Activated T-cell treated with anti-CD3 and anti-CD28 coated beads, Interleukin-2, amount 50 U/mL, for 4 hours (primary cell): ENCODE measurements around the gene ESPN. TPM values are rescaled to one million over a fixed set of nuclear protein-coding genes. Genes with fewer than 3 reads are reported as not detected.

ENCODE experiments used
- ATAC-seq, 2 donors: fragments of 200-7000 bp; cut with Tn5 transposase; one replicate each; pipeline ENCODE4 v1.10.0; 2021
- DNase-seq: peaks from one replicate; pipeline ENCODE4 v3.0.0-alpha.2; 2020
- H3K27me3 Mint-ChIP-seq: one replicate; pipeline ENCODE4 v1.8.0; 2021; ENCODE audit warnings: low read depth, mixed read lengths
- H3K36me3 Mint-ChIP-seq: one replicate; pipeline ENCODE4 v1.8.0; 2022; ENCODE audit warnings: mixed read lengths; ENCODE audit not compliant: insufficient read depth
- H3K4me1 Mint-ChIP-seq: one replicate; pipeline ENCODE4 v1.8.0; 2021; ENCODE audit warnings: low read depth, mixed read lengths
- H3K4me3 Mint-ChIP-seq: one replicate; pipeline ENCODE4 v1.8.0; 2021; ENCODE audit warnings: mild to moderate bottlenecking, moderate library complexity, mixed read lengths
- H3K9me3 Mint-ChIP-seq: one replicate; pipeline ENCODE4 v1.8.0; 2021; ENCODE audit warnings: mixed read lengths
- total RNA-seq, 3 donors: library from RNA; stranded (reverse); gene quantifications; one replicate each; pipeline ENCODE4 v1.2.1, GENCODE V29; 2021

Gene ESPN
- total RNA-seq, 3 donors from 2014 or later = 0.42 to 0.76 (median 0.60) TPM

- peaks cover 10% of the 10 kb centered on the region for H3K27me3 Mint-ChIP-seq
- no peaks in the 10 kb centered on the region for H3K9me3 Mint-ChIP-seq
- ATAC-seq (no peak), DNase-seq (no peak)
- H3K4me3 Mint-ChIP-seq = no peak overlapping the region
- peaks cover 11% of the 10 kb centered on the region for H3K4me1 Mint-ChIP-seq
- H3K36me3 Mint-ChIP-seq = no peaks in the 10 kb centered on the region
These were observed 76.8 kb downstream of the ESPN start for GRCh38 chr1:6501279-6501813.

- H3K4me3 Mint-ChIP-seq = no peak overlapping the region
- H3K36me3 Mint-ChIP-seq = no peaks in the 10 kb centered on the region
- peaks cover 8% of the 10 kb centered on the region for H3K4me1 Mint-ChIP-seq
- H3K27me3 Mint-ChIP-seq = peaks cover 16% of the 10 kb centered on the region
- no peaks in the 10 kb centered on the region for H3K9me3 Mint-ChIP-seq
- no peak for ATAC-seq
- no peak for DNase-seq
These were observed 77.7 kb downstream of the ESPN start for GRCh38 chr1:6502000-6502891.

- H3K27me3 Mint-ChIP-seq = peaks cover 14% of the 10 kb centered on the region
- H3K4me1 Mint-ChIP-seq = no peaks in the 10 kb centered on the region
- no peak for DNase-seq
- H3K9me3 Mint-ChIP-seq = no peaks in the 10 kb centered on the region
- no peak overlapping the region for H3K4me3 Mint-ChIP-seq
- ATAC-seq = no peak
- no peaks in the 10 kb centered on the region for H3K36me3 Mint-ChIP-seq
These were observed 79.5 kb downstream of the ESPN start for GRCh38 chr1:6503884-6504602.

GRCh38 chr1:6504887-6505286 lies 80.3 kb downstream of the ESPN start:
- ATAC-seq (no peak), DNase-seq (no peak)
- Mint-ChIP-seq H3K9me3 (no peaks in the 10 kb centered on the region), H3K4me1 (no peaks in the 10 kb centered on the region), H3K36me3 (no peaks in the 10 kb centered on the region), H3K4me3 (no peak overlapping the region), H3K27me3 (peaks cover 13% of the 10 kb centered on the region)

- ATAC-seq (no peak), DNase-seq (no peak)
- no peak overlapping the region for H3K4me3 Mint-ChIP-seq
- peaks cover 13% of the 10 kb centered on the region for H3K27me3 Mint-ChIP-seq
- H3K9me3 Mint-ChIP-seq = no peaks in the 10 kb centered on the region
- H3K4me1 Mint-ChIP-seq = no peaks in the 10 kb centered on the region
- no peaks in the 10 kb centered on the region for H3K36me3 Mint-ChIP-seq
These were observed 81.0 kb downstream of the ESPN start for GRCh38 chr1:6505367-6506209.

- DNase-seq (no peak), ATAC-seq (no peak)
- no peaks in the 10 kb centered on the region for H3K4me1 Mint-ChIP-seq
- H3K9me3 Mint-ChIP-seq = no peaks in the 10 kb centered on the region
- H3K4me3 Mint-ChIP-seq = no peak overlapping the region
- H3K36me3 Mint-ChIP-seq = no peaks in the 10 kb centered on the region
- peaks cover 8% of the 10 kb centered on the region for H3K27me3 Mint-ChIP-seq
These were observed 81.8 kb downstream of the ESPN start for GRCh38 chr1:6506210-6507036.

- ATAC-seq (no peak), DNase-seq (no peak)
- no peaks in the 10 kb centered on the region for H3K4me1 Mint-ChIP-seq
- H3K4me3 Mint-ChIP-seq = no peak overlapping the region
- H3K36me3 Mint-ChIP-seq = no peaks in the 10 kb centered on the region
- H3K27me3 Mint-ChIP-seq = peaks cover 8% of the 10 kb centered on the region
- H3K9me3 Mint-ChIP-seq = no peaks in the 10 kb centered on the region
These were observed 82.5 kb downstream of the ESPN start for GRCh38 chr1:6507037-6507428.

GRCh38 chr1:6507461-6507911 lies 82.9 kb downstream of the ESPN start:
- Mint-ChIP-seq H3K27me3 (peaks cover 8% of the 10 kb centered on the region), H3K9me3 (no peaks in the 10 kb centered on the region), H3K4me3 (no peak overlapping the region), H3K4me1 (no peaks in the 10 kb centered on the region), H3K36me3 (no peaks in the 10 kb centered on the region)
- ATAC-seq = no peak
- no peak for DNase-seq

GRCh38 chr1:6508154-6508815 lies 83.7 kb downstream of the ESPN start:
- no peak for ATAC-seq
- DNase-seq = no peak
- Mint-ChIP-seq H3K9me3 (no peaks in the 10 kb centered on the region), H3K4me1 (no peaks in the 10 kb centered on the region), H3K4me3 (no peak overlapping the region), H3K27me3 (peaks cover 8% of the 10 kb centered on the region), H3K36me3 (no peaks in the 10 kb centered on the region)

GRCh38 chr1:6508816-6509189 lies 84.2 kb downstream of the ESPN start:
- Mint-ChIP-seq H3K4me3 (no peak overlapping the region), H3K27me3 (peaks cover 8% of the 10 kb centered on the region), H3K4me1 (no peaks in the 10 kb centered on the region), H3K36me3 (no peaks in the 10 kb centered on the region), H3K9me3 (no peaks in the 10 kb centered on the region)
- ATAC-seq (no peak), DNase-seq (no peak)

- Mint-ChIP-seq H3K4me3 (no peak overlapping the region), H3K27me3 (peaks cover 8% of the 10 kb centered on the region), H3K4me1 (no peaks in the 10 kb centered on the region), H3K9me3 (no peaks in the 10 kb centered on the region), H3K36me3 (no peaks in the 10 kb centered on the region)
- ATAC-seq = no peak
- no peak for DNase-seq
These were observed 84.8 kb downstream of the ESPN start for GRCh38 chr1:6509220-6509918.

GRCh38 chr1:6509919-6510291 lies 85.3 kb downstream of the ESPN start:
- H3K27me3 Mint-ChIP-seq = peaks cover 8% of the 10 kb centered on the region
- H3K9me3 Mint-ChIP-seq = no peaks in the 10 kb centered on the region
- no peak for DNase-seq
- ATAC-seq = no peak
- H3K36me3 Mint-ChIP-seq = no peaks in the 10 kb centered on the region
- H3K4me3 Mint-ChIP-seq = no peak overlapping the region
- no peaks in the 10 kb centered on the region for H3K4me1 Mint-ChIP-seq

- H3K36me3 Mint-ChIP-seq = no peaks in the 10 kb centered on the region
- H3K27me3 Mint-ChIP-seq = peaks cover 5% of the 10 kb centered on the region
- no peak overlapping the region for H3K4me3 Mint-ChIP-seq
- DNase-seq = no peak
- H3K4me1 Mint-ChIP-seq = no peaks in the 10 kb centered on the region
- no peak for ATAC-seq
- no peaks in the 10 kb centered on the region for H3K9me3 Mint-ChIP-seq
These were observed 85.9 kb downstream of the ESPN start for GRCh38 chr1:6510493-6510892.
